GM12878 (cell line): ENCODE data around the gene CDCP1. TPM values are rescaled to one million over a fixed set of nuclear protein-coding genes. Genes with fewer than 3 reads are reported as not detected.

Experiments
- ATAC-seq: fragments of 200-7000 bp; cut with Tn5 transposase; 3 replicates; pipeline ENCODE4 v1.9.1; 2020; ENCODE audit warnings: mild to moderate bottlenecking, moderate library complexity
- BruUV-seq: library from RNA; stranded (reverse); fragments of 400-500 nt; replicated peaks from 2 replicates; lab custom pipeline; 2021; lab: Mats Ljungman, UMichigan
- CTCF ChIA-PET: fragments of 300-600 bp; sonication (Branson Sonifier 250); formaldehyde crosslinking; extraction: SDS; loops from one replicate; lab custom pipeline; 2021; ENCODE audit warnings: inconsistent platforms; lab: Yijun Ruan, JAX
- POLR2A ChIA-PET: fragments of 350-600 bp; formaldehyde crosslinking; extraction: SDS; loops from one replicate; lab custom pipeline; 2021; ENCODE audit warnings: inconsistent platforms; lab: Charles Lee
- RAD21 ChIA-PET: fragments of 300-600 bp; sonication (Branson Sonifier 250); formaldehyde crosslinking; loops from one replicate; lab custom pipeline; 2023; ENCODE audit warnings: antibody characterized with exemption; ENCODE audit not compliant: unreplicated experiment; lab: Charles Lee
- SMC1A ChIA-PET: fragments of 300-600 bp; sonication (Branson Sonifier 250); formaldehyde crosslinking; loops from one replicate; lab custom pipeline; 2023; ENCODE audit not compliant: unreplicated experiment, uncharacterized antibody; lab: Charles Lee
- DNase-seq: peaks from one replicate; pipeline ENCODE4 v3.0.0-alpha.2; 2011; ENCODE audit warnings: low read depth, low spot score
- FAIRE-seq: peaks from 3 replicates; lab custom pipeline; 2011; peaks lifted over from hg19 to GRCh38; lab: Jason Lieb, UNC
- H2AFZ ChIP-seq: 2 replicates; pipeline ENCODE4 v1.6.0; 2011; ENCODE audit warnings: low read depth, low read length, control low read depth; ENCODE audit not compliant: control insufficient read depth
- H3K27ac ChIP-seq: 2 replicates; pipeline ENCODE4 v1.5.1; 2011; ENCODE audit warnings: control low read depth; ENCODE audit not compliant: control insufficient read depth, insufficient read depth
- H3K27me3 ChIP-seq, 2 experiments: replicated peaks in 1 of 2; 2 replicates each; pipeline versions ENCODE4 v1.6.0 to v1.6.1; 2011; ENCODE audit warnings: low read length in 1 of 2; ENCODE audit not compliant: control insufficient read depth in 2 of 2, insufficient read depth in 2 of 2
- H3K36me3 ChIP-seq, 2 experiments: 2 replicates each; pipeline ENCODE4 v1.5.1; 2011; ENCODE audit warnings: low read length in 1 of 2; ENCODE audit not compliant: control insufficient read depth in 2 of 2, insufficient read depth in 2 of 2
- H3K4me1 ChIP-seq: 2 replicates; pipeline ENCODE4 v1.6.1; 2011; ENCODE audit warnings: mild to moderate bottlenecking, low read length, moderate library complexity, mixed read lengths; ENCODE audit not compliant: control insufficient read depth, insufficient read depth
- H3K4me2 ChIP-seq: 2 replicates; pipeline ENCODE4 v1.6.0; 2011; ENCODE audit warnings: control low read depth; ENCODE audit not compliant: control insufficient read depth, insufficient read depth
- H3K4me3 ChIP-seq: fragments of 200-600 bp; sonication (generic); 2 replicates; pipeline ENCODE4 v1.5.1; 2016
- H3K79me2 ChIP-seq: 2 replicates; pipeline ENCODE4 v1.6.0; 2011; ENCODE audit warnings: low read length; ENCODE audit not compliant: control insufficient read depth, insufficient read depth
- H3K9ac ChIP-seq: 2 replicates; pipeline ENCODE4 v1.8.0; 2011; ENCODE audit warnings: low read length, control low read depth, mixed read lengths; ENCODE audit not compliant: control insufficient read depth, insufficient read depth
- H3K9me3 ChIP-seq: replicated peaks from 3 replicates; pipeline ENCODE4 v1.5.1; 2011; ENCODE audit warnings: mild to moderate bottlenecking, low read length; ENCODE audit not compliant: control insufficient read depth, insufficient read depth
- H4K20me1 ChIP-seq: 2 replicates; pipeline ENCODE4 v1.6.0; 2011; ENCODE audit not compliant: control insufficient read depth, insufficient read depth
- CHD2 ChIP-seq: IDR thresholded peaks from 2 replicates; pipeline ENCODE4 v1.6.1; 2011; ENCODE audit warnings: low read depth, low read length, improper control_type of control experiment, borderline replicate concordance
- ESRRA ChIP-seq: IDR thresholded peaks from 2 replicates; pipeline ENCODE4 v1.6.1; 2012; ENCODE audit warnings: mild to moderate bottlenecking, low read length, improper control_type of control experiment
- RAD51 ChIP-seq: fragments of 450-650 bp; IDR thresholded peaks from 2 replicates; pipeline ENCODE4 v1.6.1; 2016; ENCODE audit warnings: moderate library complexity, mild to moderate bottlenecking, inconsistent platforms
- RELA ChIP-seq: fragments of 450-650 bp; IDR thresholded peaks from 2 replicates; pipeline ENCODE4 v1.8.0; 2014; ENCODE audit warnings: borderline replicate concordance; ENCODE audit not compliant: partially characterized antibody
- STAT1 ChIP-seq: fragments of 450-650 bp; conservative IDR thresholded peaks from 2 replicates; pipeline ENCODE4 v1.6.1; 2014; ENCODE audit warnings: antibody characterized with exemption, mild to moderate bottlenecking
- SUPT20H ChIP-seq: IDR thresholded peaks from 2 replicates; pipeline ENCODE4 v1.6.1; 2011; ENCODE audit warnings: low read depth, mild to moderate bottlenecking, low read length, moderate library complexity, borderline replicate concordance; ENCODE audit not compliant: control insufficient read depth
- TAF1 ChIP-seq: IDR thresholded peaks from 2 replicates; pipeline ENCODE4 v1.6.1; 2011; ENCODE audit warnings: mild to moderate bottlenecking, low read depth, low read length, borderline replicate concordance
- YY1 ChIP-seq: IDR thresholded peaks from 2 replicates; pipeline ENCODE4 v1.6.1; 2011; ENCODE audit warnings: low read depth, mild to moderate bottlenecking, low read length
- WGBS: methylation state at CpG from one replicate; pipeline ENCODE4 v1.1.6; 2016; ENCODE audit warnings: low lambda C conversion rate; ENCODE audit not compliant: insufficient replicate concordance, insufficient coverage; ENCODE audit errors: missing lambda C conversion rate; 5-methylcytosine and 5-hydroxymethylcytosine counted together
- in situ Hi-C: fragments of 300-500 bp; cut with MboI; formaldehyde crosslinking; loops from 9 replicates; pipeline ENCODE4 v1.14.3; 2018; ENCODE audit warnings: mixed read lengths
- intact Hi-C: fragments of 100-400 bp; cut with micrococcal nuclease; formaldehyde crosslinking; loops from one replicate; pipeline ENCODE4 v1.14.2; 2022; ENCODE audit not compliant: unreplicated experiment
- polyA plus RNA-seq, 11 experiments: library from polyadenylated mRNA; depleted of rRNA in 4 of 11; unstranded in 6 of 11; stranded (reverse) in 5 of 11; fragments of >200 nt; fragmentation: Nextera tagmentation in 4 of 11; fragmentation: Illumina TruSeq in 1 of 11; extraction: Ambion mirVana in 4 of 11; extraction: Trizol in 1 of 11; gene quantifications; 1 replicate in 1 of 11; 2 replicates in 10 of 11; pipeline versions ENCODE4 v1.2.1 to v1.2.3, GENCODE V29; 2011 to 2016; ENCODE audit warnings: inconsistent platforms in 2 of 11, missing spikeins in 2 of 11, low read depth in 1 of 11
- total RNA-seq, 4 experiments: library from RNA; depleted of rRNA in 3 of 4; stranded (reverse); fragments of >200 nt in 3 of 4; fragmentation: Illumina TruSeq in 1 of 4; extraction: Trizol in 1 of 4; gene quantifications; 2 replicates each; pipeline versions ENCODE4 v1.2.1 to v1.2.3, GENCODE V29; 2013 to 2021
- TF ChIP-seq, protein P1 (sequence below): fragments of 450-650 bp; IDR thresholded peaks from 2 replicates; pipeline ENCODE4 v1.6.1; 2016; ENCODE audit warnings: mild to moderate bottlenecking, moderate library complexity, borderline replicate concordance
- TF ChIP-seq, protein P2 (sequence below): fragments of 450-650 bp; IDR thresholded peaks from 2 replicates; pipeline ENCODE4 v1.6.1; 2016; ENCODE audit warnings: mild to moderate bottlenecking
- TF ChIP-seq, protein P3 (sequence below): fragments of 450-650 bp; IDR thresholded peaks from 2 replicates; pipeline ENCODE4 v1.6.1; 2016; ENCODE audit warnings: mild to moderate bottlenecking

CDCP1 gene
- total and polyA plus RNA-seq, 10 of the 15 experiments (the other 5 are each of a cell fraction or from before 2014, with no cell fraction given): 0.35 to 2.2 (median 0.86) TPM

DNA sequence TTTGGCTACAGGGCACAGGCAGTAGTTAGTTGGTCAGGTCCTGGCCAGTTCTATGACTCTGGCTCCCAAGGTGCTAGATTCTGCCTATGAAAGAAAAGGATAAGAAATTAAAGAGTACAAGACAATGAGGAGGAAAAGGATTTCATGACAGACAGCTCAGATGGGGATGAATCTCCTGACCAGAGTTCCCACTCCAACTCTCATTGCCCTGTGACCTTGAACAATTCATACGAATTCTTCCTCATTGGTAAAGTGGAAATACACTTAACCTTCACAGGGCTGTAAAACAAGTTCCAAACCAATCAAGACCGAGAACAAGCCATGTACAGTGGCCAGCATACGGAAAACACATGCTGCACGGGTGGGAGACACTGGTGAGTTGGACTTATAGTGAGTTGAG, 96.4 kb downstream of the CDCP1 start:
- H4K20me1 ChIP-seq: no peaks in the 10 kb centered on the region
- H3K4me1 ChIP-seq: no peaks in the 10 kb centered on the region
- 1% methylated on average over 4 of the region's 4 CpGs for WGBS
- no peak overlapping the region for H2AFZ ChIP-seq
- ChIA-PET POLR2A (no interaction called here), CTCF (interaction anchor here (1.2 to 16.5 kb wide), 3 partner anchors 8 to 158 kb away, joined by 3 to 416 read pairs (median 282); no protein-coding TSS in a partner anchor), RAD21 (interaction anchor here (1.4 kb wide), 1 partner anchor 9 kb away, joined by 5 read pairs; no protein-coding TSS in a partner anchor), SMC1A (interaction anchor here (0.6 to 2.2 kb wide), 5 partner anchors 9 to 166 kb away, joined by 3 to 12 read pairs (median 3); no protein-coding TSS in a partner anchor)
- no TSS peak for BruUV-seq
- no peak overlapping the region for H3K27ac ChIP-seq
- ATAC-seq (no peak), DNase-seq (no peak), FAIRE-seq (no peak)
- no peaks in the 10 kb centered on the region for H3K36me3 ChIP-seq
- no peaks in the 10 kb centered on the region for H3K79me2 ChIP-seq
- intact Hi-C loops (no loop called here), in situ Hi-C loops (no loop called here)
- TF ChIP-seq, protein P1, sequence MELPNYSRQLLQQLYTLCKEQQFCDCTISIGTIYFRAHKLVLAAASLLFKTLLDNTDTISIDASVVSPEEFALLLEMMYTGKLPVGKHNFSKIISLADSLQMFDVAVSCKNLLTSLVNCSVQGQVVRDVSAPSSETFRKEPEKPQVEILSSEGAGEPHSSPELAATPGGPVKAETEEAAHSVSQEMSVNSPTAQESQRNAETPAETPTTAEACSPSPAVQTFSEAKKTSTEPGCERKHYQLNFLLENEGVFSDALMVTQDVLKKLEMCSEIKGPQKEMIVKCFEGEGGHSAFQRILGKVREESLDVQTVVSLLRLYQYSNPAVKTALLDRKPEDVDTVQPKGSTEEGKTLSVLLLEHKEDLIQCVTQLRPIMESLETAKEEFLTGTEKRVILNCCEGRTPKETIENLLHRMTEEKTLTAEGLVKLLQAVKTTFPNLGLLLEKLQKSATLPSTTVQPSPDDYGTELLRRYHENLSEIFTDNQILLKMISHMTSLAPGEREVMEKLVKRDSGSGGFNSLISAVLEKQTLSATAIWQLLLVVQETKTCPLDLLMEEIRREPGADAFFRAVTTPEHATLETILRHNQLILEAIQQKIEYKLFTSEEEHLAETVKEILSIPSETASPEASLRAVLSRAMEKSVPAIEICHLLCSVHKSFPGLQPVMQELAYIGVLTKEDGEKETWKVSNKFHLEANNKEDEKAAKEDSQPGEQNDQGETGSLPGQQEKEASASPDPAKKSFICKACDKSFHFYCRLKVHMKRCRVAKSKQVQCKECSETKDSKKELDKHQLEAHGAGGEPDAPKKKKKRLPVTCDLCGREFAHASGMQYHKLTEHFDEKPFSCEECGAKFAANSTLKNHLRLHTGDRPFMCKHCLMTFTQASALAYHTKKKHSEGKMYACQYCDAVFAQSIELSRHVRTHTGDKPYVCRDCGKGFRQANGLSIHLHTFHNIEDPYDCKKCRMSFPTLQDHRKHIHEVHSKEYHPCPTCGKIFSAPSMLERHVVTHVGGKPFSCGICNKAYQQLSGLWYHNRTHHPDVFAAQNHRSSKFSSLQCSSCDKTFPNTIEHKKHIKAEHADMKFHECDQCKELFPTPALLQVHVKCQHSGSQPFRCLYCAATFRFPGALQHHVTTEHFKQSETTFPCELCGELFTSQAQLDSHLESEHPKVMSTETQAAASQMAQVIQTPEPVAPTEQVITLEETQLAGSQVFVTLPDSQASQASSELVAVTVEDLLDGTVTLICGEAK: no peak
- TF ChIP-seq TAF1 (no peak), ESRRA (no peak), CHD2 (no peak), RAD51 (no peak), YY1 (no peak), STAT1 (no peak), RELA (no peak), SUPT20H (no peak)
- TF ChIP-seq, protein P2, sequence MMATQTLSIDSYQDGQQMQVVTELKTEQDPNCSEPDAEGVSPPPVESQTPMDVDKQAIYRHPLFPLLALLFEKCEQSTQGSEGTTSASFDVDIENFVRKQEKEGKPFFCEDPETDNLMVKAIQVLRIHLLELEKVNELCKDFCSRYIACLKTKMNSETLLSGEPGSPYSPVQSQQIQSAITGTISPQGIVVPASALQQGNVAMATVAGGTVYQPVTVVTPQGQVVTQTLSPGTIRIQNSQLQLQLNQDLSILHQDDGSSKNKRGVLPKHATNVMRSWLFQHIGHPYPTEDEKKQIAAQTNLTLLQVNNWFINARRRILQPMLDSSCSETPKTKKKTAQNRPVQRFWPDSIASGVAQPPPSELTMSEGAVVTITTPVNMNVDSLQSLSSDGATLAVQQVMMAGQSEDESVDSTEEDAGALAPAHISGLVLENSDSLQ: no peak
- TF ChIP-seq, protein P3, sequence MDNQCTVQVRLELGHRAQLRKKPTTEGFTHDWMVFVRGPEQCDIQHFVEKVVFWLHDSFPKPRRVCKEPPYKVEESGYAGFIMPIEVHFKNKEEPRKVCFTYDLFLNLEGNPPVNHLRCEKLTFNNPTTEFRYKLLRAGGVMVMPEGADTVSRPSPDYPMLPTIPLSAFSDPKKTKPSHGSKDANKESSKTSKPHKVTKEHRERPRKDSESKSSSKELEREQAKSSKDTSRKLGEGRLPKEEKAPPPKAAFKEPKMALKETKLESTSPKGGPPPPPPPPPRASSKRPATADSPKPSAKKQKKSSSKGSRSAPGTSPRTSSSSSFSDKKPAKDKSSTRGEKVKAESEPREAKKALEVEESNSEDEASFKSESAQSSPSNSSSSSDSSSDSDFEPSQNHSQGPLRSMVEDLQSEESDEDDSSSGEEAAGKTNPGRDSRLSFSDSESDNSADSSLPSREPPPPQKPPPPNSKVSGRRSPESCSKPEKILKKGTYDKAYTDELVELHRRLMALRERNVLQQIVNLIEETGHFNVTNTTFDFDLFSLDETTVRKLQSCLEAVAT: no peak
- H3K9me3 ChIP-seq: no peaks in the 10 kb centered on the region
- no peak overlapping the region for H3K4me2 ChIP-seq
- H3K27me3 ChIP-seq: no peaks in the 10 kb centered on the region
- no peak overlapping the region for H3K4me3 ChIP-seq
- no peak overlapping the region for H3K9ac ChIP-seq
